ENCODE data around the gene MYBPH. TPM values are rescaled to one million over a fixed set of nuclear protein-coding genes. Genes with fewer than 3 reads are reported as not detected.

Gene MYBPH
- total RNA-seq, 2 donors from 2014 or later = not detected

- Histone ChIP-seq H3K4me3 (no peak overlapping the region), H3K4me1 (ENCODE audit: control insufficient read depth in 1 of 2, low read depth in 2 of 2) (no peaks in the 10 kb centered on the region), H3K36me3 (no peaks in the 10 kb centered on the region), H3K27me3 (replicated peaks; ENCODE audit: insufficient read depth) (no peaks in the 10 kb centered on the region), H3K9me3 (no peaks in the 10 kb centered on the region), H3K27ac (no peak overlapping the region)
- DNase-seq (ENCODE audit: low spot score) = no peak
- ATAC-seq (ENCODE audit: insufficient number of reproducible peaks, low FRiP score, low read depth) = no peak
- no peak for TF ChIP-seq CTCF (IDR thresholded peaks at IDR 0.05)
Observed at GRCh38 chr1:203179667-203180005, 4.0 kb upstream of the MYBPH start.

- ATAC-seq (ENCODE audit: insufficient number of reproducible peaks, low FRiP score, low read depth) = no peak
- no peak for DNase-seq (ENCODE audit: low spot score)
- H3K27me3 ChIP-seq (replicated peaks; ENCODE audit: insufficient read depth) = no peaks in the 10 kb centered on the region
Observed at GRCh38 chr1:203178821-203179666, 3.4 kb upstream of the MYBPH start.

GRCh38 chr1:203178083-203178482 lies 2.5 kb upstream of the MYBPH start:
- no peaks in the 10 kb centered on the region for H3K9me3 ChIP-seq
- ATAC-seq (ENCODE audit: insufficient number of reproducible peaks, low FRiP score, low read depth) (no peak), DNase-seq (ENCODE audit: low spot score) (no peak)
- no peaks in the 10 kb centered on the region for H3K27me3 ChIP-seq (replicated peaks; ENCODE audit: insufficient read depth)
- H3K4me1 ChIP-seq (ENCODE audit: control insufficient read depth in 1 of 2, low read depth in 2 of 2) = no peaks in the 10 kb centered on the region
- H3K27ac ChIP-seq = no peak overlapping the region
- no peak for TF ChIP-seq CTCF (IDR thresholded peaks at IDR 0.05)
- H3K4me3 ChIP-seq = no peak overlapping the region
- H3K36me3 ChIP-seq = no peaks in the 10 kb centered on the region

More at GRCh38 chr1:203178821-203179666, 3.4 kb upstream of the MYBPH start:
- H3K36me3 ChIP-seq = no peaks in the 10 kb centered on the region
- H3K4me1 ChIP-seq (ENCODE audit: control insufficient read depth in 1 of 2, low read depth in 2 of 2) = no peaks in the 10 kb centered on the region
- TF ChIP-seq CTCF (IDR thresholded peaks at IDR 0.05) = no peak
- no peak overlapping the region for H3K4me3 ChIP-seq
- H3K27ac ChIP-seq = no peak overlapping the region
- no peaks in the 10 kb centered on the region for H3K9me3 ChIP-seq

- Histone ChIP-seq H3K27me3 (replicated peaks; ENCODE audit: insufficient read depth) (no peaks in the 10 kb centered on the region), H3K36me3 (no peaks in the 10 kb centered on the region), H3K9me3 (no peaks in the 10 kb centered on the region), H3K4me1 (ENCODE audit: control insufficient read depth in 1 of 2, low read depth in 2 of 2) (no peaks in the 10 kb centered on the region), H3K4me3 (no peak overlapping the region), H3K27ac (no peak overlapping the region)
- TF ChIP-seq CTCF (IDR thresholded peaks at IDR 0.05) = no peak
- ATAC-seq (ENCODE audit: insufficient number of reproducible peaks, low FRiP score, low read depth) (no peak), DNase-seq (ENCODE audit: low spot score) (no peak)
Observed at GRCh38 chr1:203177470-203178039, 1.9 kb upstream of the MYBPH start.

- Histone ChIP-seq H3K27me3 (replicated peaks; ENCODE audit: insufficient read depth) (no peaks in the 10 kb centered on the region), H3K4me3 (no peak overlapping the region), H3K36me3 (no peaks in the 10 kb centered on the region), H3K9me3 (no peaks in the 10 kb centered on the region), H3K27ac (no peak overlapping the region), H3K4me1 (ENCODE audit: control insufficient read depth in 1 of 2, low read depth in 2 of 2) (no peaks in the 10 kb centered on the region)
- no peak for DNase-seq (ENCODE audit: low spot score)
- no peak for ATAC-seq (ENCODE audit: insufficient number of reproducible peaks, low FRiP score, low read depth)
- TF ChIP-seq CTCF (IDR thresholded peaks at IDR 0.05) = no peak
Observed at GRCh38 chr1:203177036-203177405, 1.4 kb upstream of the MYBPH start.

Data from thoracic aorta (tissue), 2 donors.